Central memory CD4-positive, alpha-beta T cell (primary cell): Measurements from ENCODE around the gene PDCD1LG2.
"Not testable (repeated sequence)": the region's sequence is repeated elsewhere in the genome, so short reads cannot be mapped to it uniquely, and the experiment has no call there.

Experiments
- DNase-seq: peaks from one replicate; pipeline ENCODE4 v3.0.0; 2022
- total RNA-seq, 3 experiments: gene quantifications; one replicate each; lab custom pipeline; 2026; lab: John Stamatoyannopoulos, UW

The PDCD1LG2 gene
- total RNA-seq, result 0.39 to 1.7 (median 1.3) reads per million in 3 experiments

GRCh38 chr9:5510360-5510931 is at the start of gene PDCD1LG2:
Gene PDCD1LG2 (plus strand): TSS chr9:5510531. CDS start chr9:5522547, 12,016 bp downstream.
- DNase-seq, result no peak

DNA sequence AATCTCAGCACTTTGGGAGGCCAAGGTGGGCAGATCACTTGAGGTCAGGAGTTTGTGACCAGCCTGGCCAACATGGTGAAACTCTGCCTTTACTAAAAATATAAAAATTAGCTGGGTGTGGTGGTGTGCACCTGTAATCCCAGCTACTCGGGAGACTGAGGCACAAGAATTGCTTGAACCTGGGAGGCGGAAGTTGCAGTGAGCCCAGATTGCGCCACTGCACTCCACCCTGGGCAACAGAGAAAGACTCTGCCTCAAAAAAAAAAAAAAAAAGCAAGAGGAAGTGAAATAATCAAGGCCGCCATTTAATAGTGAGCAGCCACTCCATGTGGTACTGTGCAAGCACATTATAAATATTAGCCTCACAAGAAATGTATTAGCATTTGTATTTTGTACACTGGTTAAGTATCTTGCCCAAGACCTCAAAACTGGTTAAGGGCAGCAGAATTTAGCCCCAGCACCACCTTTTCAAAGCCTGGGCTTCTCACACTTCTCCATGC is 45.5 kb upstream of the PDCD1LG2 start:
- DNase-seq, result not testable (repeated sequence)

- no peak for DNase-seq
Measured at GRCh38 chr9:5466005-5466404, 44.3 kb upstream of the PDCD1LG2 start.

GRCh38 chr9:5466766-5467165 is 43.6 kb upstream of the PDCD1LG2 start:
- DNase-seq, result no peak

DNA sequence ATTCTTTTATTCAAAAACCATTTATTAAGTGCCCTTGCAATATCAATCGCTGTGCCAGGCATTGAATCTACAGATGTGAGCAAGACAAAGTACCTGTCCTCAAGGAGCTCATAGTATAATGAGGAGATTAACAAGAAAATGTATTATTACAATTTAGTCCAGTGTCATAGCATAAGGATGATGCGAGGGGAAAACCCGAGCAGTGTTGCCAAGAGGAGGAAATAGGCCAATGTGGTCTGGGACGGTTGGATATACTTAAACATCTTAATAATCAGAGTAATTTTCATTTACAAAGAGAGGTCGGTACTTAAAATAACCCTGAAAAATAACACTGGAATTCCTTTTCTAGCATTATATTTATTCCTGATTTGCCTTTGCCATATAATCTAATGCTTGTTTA is 41.5 kb upstream of the PDCD1LG2 start:
- DNase-seq, result no peak

GRCh38 chr9:5470122-5470521 is 40.2 kb upstream of the PDCD1LG2 start:
- DNase-seq, result no peak

DNA sequence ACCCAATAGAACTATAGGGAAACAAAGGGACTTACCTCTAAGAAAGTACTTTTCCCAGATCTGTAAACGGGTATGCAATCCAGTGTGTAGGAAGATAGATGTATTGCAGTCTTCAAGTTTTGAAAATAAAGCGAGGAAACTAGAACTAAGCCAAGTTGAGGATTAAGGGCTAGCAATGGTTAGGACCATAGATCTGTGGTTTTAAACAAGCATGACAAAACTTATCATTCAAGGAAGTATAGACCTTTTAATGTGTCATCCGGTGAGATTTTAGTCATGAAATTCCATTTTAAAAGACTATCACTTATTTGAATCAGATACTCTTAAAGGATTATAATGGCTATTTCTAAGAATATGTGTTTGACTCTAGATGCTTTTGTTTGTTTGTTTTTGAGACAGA is 39.5 kb upstream of the PDCD1LG2 start:
- DNase-seq, result no peak

GRCh38 chr9:5475611-5476010 is 34.7 kb upstream of the PDCD1LG2 start:
- not testable (repeated sequence) for DNase-seq

DNA sequence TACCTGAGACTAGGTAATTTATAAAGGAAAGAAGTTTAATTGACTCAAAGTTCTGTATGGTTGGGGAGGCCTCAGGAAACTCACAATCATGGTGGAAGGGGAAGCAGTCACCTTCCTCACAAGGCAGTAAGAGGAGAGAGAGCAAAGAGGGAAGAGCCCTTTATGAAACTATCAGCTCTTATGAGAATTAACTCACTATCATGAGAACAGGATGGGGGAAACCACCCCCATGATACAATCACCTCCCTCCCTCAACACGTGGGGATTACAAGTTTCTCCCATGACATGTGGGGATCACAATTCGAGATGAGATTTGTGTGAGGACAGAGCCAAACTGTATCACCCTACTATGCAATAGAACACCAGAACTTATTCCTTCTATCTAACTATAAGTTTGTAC is 32.1 kb upstream of the PDCD1LG2 start:
- DNase-seq, result no peak

- no peak for DNase-seq
Measured at GRCh38 chr9:5479994-5480694, 30.2 kb upstream of the PDCD1LG2 start.

DNA sequence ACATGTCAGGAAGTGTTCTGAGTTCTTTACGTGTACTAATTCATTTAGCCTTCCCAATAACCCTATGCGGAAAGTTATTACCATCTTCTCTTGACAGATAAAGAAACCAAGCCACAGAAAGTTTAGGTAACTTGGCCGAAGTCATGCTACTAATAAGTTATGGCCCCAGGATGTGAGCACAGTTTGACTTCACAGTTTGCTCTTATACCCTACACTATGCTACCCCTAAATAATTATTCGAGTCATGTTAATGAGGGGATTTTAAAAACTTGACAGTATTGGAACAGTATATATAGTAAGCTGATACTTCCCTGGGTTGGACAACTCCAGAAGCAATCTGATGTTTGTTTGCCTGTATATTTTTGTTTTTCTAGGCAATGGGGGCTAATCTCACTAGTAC is 29.4 kb upstream of the PDCD1LG2 start:
- DNase-seq, result no peak

DNA sequence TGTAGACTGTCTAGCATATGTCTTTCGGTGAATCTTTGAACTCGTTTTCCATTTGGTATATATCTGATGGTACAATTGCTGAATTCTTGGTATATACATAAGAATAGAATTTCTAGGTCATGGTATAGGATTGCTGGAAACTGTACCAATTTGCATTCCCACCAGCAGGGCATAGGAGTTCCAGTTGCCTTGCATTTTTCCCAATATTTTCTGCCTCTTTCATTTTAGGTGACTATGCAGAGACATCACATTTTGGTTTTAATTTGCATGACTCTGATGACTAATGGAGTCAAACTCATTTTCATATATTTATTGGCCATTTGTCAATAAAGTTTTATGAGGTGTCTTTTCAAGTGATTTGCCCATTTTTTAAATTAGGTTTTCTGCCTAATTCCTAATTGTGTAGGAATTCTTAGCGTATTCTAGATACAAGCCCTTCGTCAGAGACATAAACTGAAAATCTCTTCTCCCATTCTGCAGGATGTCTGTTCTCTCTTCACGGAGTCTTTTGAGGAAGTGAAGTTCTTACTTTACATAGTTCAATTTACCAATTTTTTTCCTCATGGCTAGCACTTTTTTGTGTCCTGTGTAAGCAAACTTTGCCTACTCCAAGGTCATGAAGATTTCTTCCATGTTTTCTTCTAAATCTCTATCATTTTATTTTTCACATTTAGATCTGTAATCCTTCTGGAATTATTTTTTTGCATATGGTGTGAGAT is 28.9 kb upstream of the PDCD1LG2 start:
- DNase-seq, result no peak

- no peak for DNase-seq
Measured at GRCh38 chr9:5482194-5482593, 28.1 kb upstream of the PDCD1LG2 start.

DNA sequence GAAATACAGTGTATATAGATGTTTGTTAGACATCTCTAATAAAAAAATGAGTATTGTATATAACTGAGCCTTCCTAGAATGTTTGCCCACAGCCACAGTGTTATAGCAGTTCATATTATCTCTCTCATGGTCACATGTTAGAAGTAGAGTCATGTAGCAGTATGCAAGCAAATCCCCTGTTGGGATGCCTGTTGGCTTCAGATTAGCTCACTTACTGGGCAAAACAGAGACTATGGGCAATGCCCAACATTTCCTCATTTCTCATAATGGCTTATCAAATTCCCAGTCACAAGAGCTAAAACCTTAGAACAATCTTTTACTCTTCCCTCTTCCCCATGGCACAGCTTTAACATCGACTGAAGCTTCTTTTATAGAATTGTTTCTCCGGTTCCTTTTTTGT is 27.0 kb upstream of the PDCD1LG2 start:
- no peak for DNase-seq

DNA sequence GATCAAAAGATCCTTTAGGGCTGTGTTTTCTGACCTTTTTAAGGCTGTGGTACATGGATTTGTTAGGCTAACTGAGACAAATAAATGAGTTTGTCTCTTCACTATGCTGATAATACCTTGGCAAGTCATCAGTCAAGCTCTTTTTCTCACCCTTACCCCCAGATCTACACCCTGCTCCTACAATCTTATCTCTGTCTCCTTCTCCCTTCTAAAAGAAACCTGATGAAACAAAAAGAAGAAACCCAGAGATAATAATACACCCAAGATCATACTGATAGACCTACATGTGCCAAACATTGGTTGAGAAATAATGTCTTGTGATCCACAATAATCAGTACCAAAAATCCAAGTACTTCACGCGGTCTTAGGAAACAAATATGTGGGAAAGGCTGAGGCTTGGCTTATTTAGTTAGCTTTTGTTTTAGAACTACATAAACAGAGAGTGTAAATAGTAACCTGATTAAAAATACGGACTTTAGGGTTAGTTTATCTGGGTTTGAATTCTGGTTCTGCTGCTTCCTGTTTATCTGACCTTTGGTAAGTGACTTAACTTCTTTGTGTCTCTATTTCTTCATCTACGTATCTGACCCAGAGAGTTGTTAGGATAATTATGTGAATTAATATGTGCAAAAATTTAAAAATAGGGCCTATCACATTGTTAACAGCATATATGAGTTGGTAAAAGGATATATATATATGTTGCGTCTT is 24.8 kb upstream of the PDCD1LG2 start:
- DNase-seq, result no peak

- no peak for DNase-seq
Measured at GRCh38 chr9:5486988-5487387, 23.3 kb upstream of the PDCD1LG2 start.

GRCh38 chr9:5488221-5489008 is 21.9 kb upstream of the PDCD1LG2 start:
- DNase-seq, result no peak

DNA sequence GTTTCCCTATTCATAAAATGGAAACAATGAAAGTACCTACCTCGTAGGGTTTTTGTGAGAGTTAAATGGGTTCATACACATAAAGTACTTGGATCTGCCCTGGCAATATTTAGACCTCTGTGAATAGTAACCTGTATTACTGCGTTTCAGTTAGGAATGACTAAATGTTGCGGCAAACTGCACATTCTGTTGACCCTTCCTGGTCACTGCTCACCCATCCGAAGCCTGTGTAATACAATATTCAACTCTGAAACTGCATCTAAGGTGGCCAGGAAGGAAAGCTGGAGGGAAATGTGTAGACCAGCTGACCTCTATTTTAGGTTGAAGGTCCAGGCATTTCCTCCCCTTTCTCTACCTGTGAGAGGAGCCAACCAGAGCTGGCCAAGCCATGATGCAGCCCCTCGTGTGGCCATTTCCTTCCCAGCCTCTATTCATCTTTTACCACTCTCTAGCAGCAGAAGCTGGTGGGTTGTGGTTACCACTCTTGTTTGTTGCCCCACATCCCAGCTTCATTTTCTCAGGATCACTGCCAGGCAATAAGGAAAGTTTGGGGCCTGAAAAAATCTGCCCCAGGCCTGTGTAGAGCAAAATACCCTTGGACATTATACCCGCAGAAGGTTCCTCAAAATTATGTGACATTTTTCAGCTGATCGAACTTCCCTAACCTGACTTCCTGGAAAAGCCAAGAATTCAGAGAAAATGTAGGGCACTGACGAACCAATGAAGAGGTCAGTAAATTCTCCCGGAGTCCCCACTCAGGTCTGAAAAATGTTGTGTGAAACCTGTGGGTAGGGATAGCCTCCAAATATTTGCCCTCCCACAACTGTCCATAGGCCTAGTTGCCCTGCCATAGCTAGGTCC is 20.5 kb upstream of the PDCD1LG2 start:
- DNase-seq, result no peak

- DNase-seq, result no peak
Measured at GRCh38 chr9:5492965-5493678, 17.2 kb upstream of the PDCD1LG2 start.

DNA sequence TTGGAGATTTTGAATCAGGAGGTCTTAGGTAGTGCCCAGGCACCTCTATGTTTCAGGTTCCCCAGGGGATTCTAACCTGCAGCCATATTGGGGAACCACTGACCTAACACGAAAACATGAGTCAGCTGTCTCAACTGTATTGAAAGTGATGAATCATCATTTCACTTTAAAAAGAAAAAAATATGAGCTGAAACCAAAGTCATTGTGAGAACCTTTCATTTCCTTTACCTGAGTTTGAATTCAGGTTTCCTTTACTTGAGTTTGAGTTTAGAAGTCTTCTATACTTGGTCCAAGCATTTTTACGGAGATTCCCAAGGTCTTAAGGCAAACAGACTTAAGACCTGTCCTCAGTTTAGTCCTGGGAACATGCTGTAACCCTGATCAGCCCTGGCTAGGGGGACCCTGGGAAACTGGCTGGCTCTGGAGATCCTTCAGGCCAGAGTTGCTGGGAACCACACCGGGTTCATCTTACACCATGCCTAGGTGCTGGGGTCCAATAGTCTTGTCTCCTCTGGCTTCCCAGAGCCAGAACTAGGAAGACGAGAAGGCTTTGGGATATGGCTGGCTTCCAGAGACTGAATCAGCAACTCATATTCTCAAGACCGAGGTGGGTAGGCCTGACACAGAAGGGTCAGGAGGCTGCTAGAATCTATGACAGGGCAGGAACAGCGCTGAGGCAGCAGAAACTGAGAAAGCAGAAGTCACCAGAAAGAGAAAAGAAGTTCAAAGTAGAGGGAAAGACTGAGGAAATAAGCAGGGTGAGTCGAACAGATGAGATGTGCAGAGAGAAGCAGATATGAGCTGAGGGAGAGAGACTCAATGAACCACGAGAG is 16.4 kb upstream of the PDCD1LG2 start:
- DNase-seq, result no peak
